K562 (cell line): ENCODE data around the gene C1QTNF2. TPM values are rescaled to one million over a fixed set of nuclear protein-coding genes. Genes with fewer than 3 reads are reported as not detected.

Experiments
- HDAC6 ChIP-seq: IDR thresholded peaks from 2 replicates; pipeline ENCODE4 v1.6.1; 2012; ENCODE audit warnings: low read depth, mild to moderate bottlenecking, control low read depth, inconsistent platforms, low read length, moderate library complexity
- JUNB ChIP-seq: fragments of 450-650 bp; formaldehyde crosslinking; conservative IDR thresholded peaks from 2 replicates; pipeline ENCODE4 v1.4.0; 2020; ENCODE audit warnings: mild to moderate bottlenecking
- LEF1 ChIP-seq: fragments of 450-650 bp; IDR thresholded peaks from 2 replicates; pipeline ENCODE4 v1.6.1; 2016; ENCODE audit warnings: mild to moderate bottlenecking
- MEIS2 ChIP-seq: fragments of 450-650 bp; IDR thresholded peaks from 2 replicates; pipeline ENCODE4 v1.6.1; 2014; ENCODE audit warnings: mild to moderate bottlenecking; ENCODE audit not compliant: partially characterized antibody
- NUFIP1 ChIP-seq: fragments of 450-650 bp; IDR thresholded peaks from 2 replicates; pipeline ENCODE4 v1.6.1; 2018; ENCODE audit not compliant: partially characterized antibody
- PHB ChIP-seq: fragments of 250-450 bp; sonication (Bioruptor Pico); IDR thresholded peaks from 2 replicates; pipeline ENCODE4 v1.5.0; 2021
- PTBP1 ChIP-seq: fragments of 200-400 bp; formaldehyde crosslinking; IDR thresholded peaks from 2 replicates; pipeline ENCODE4 v1.6.1; 2017; ENCODE audit warnings: low read depth, low read length
- SIN3A ChIP-seq, 2 experiments: fragments of 150-350 bp in 1 of 2; IDR thresholded peaks; 2 replicates each; pipeline ENCODE4 v1.6.1; 2011 to 2016; ENCODE audit warnings: borderline replicate concordance in 2 of 2, low read depth in 2 of 2, low read length in 2 of 2, mild to moderate bottlenecking in 2 of 2, moderate library complexity in 2 of 2; ENCODE audit not compliant: control insufficient read depth in 1 of 2
- SMARCC2 ChIP-seq: fragments of 450-650 bp; IDR thresholded peaks from 2 replicates; pipeline ENCODE4 v1.6.1; 2017; ENCODE audit warnings: antibody characterized with exemption, moderate library complexity, mild to moderate bottlenecking, low read depth
- polyA plus RNA-seq, 8 experiments: library from polyadenylated mRNA; depleted of rRNA in 4 of 8; stranded (reverse) in 5 of 8; unstranded in 3 of 8; fragments of >200 nt; fragmentation: Nextera tagmentation in 2 of 8; fragmentation: Illumina TruSeq in 1 of 8; extraction: Ambion mirVana in 2 of 8; extraction: Trizol in 1 of 8; gene quantifications; 2 replicates each; pipeline versions ENCODE4 v1.2.1 to v1.2.3, GENCODE V29; 2011 to 2014; ENCODE audit warnings: inconsistent platforms in 1 of 8, missing spikeins in 1 of 8
- total RNA-seq, 7 experiments: library from RNA; depleted of rRNA in 6 of 7; stranded (reverse); fragments of >200 nt in 6 of 7; fragmentation: Illumina TruSeq in 2 of 7; extraction: Trizol in 2 of 7; gene quantifications; 2 replicates each; pipeline versions ENCODE4 v1.2.1 to v1.2.3, GENCODE V29; 2011 to 2021; ENCODE audit warnings: low replicate concordance in 1 of 7
- TF ChIP-seq, protein P1 (sequence below): sonication (generic); formaldehyde crosslinking; IDR thresholded peaks from 2 replicates; pipeline ENCODE4 v1.8.1; 2022; ENCODE audit warnings: missing genetic modification reagents
- TF ChIP-seq, protein P2 (sequence below), 3 experiments: fragments of 200-800 bp in 1 of 3; sonication (Bioruptor generic) in 1 of 3; sonication (generic) in 1 of 3; formaldehyde crosslinking in 1 of 3; IDR thresholded peaks; 2 replicates each; pipeline versions ENCODE4 v1.6.1 to v1.8.0; 2016 to 2022; ENCODE audit warnings: mild to moderate bottlenecking in 2 of 3, missing compliant biosample characterization in 2 of 3, missing genetic modification characterization in 2 of 3, missing genetic modification reagents in 1 of 3
- TF ChIP-seq, protein P3 (sequence below): fragments of 250-450 bp; sonication (Bioruptor Pico); IDR thresholded peaks from 2 replicates; pipeline ENCODE4 v1.5.0; 2022; ENCODE audit warnings: mild to moderate bottlenecking
- TF ChIP-seq, protein P4 (sequence below): fragments of 250-450 bp; sonication (Bioruptor Pico); IDR thresholded peaks from 2 replicates; pipeline ENCODE4 v1.8.0; 2022; ENCODE audit warnings: inconsistent platforms

Gene C1QTNF2
- total and polyA plus RNA-seq, 9 of the 15 experiments (the other 6 are each of a cell fraction or from before 2014, with no cell fraction given), result not detected

DNA sequence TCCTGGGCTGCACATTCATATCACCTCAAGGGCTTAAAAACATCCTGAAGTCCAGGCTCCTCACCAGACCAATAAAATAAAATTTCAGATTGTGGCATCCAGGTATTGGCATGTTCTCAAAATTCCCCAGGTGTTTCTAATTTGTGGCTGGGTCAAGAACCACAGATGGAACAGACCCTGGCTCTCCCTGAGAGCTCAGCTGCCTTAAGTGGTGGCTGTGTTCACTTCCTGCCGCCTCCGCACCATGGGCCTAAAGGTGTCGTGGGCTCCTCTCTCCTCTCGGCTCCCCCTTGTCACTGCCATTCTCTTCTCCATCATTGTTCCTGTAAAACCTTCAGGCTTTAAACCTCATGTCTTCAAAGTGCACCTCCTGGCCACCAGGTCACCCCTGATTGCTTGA is 40.2 kb downstream of the C1QTNF2 start (continued):
- no peak for TF ChIP-seq HDAC6
- no peak for TF ChIP-seq SMARCC2
- TF ChIP-seq, protein P1, sequence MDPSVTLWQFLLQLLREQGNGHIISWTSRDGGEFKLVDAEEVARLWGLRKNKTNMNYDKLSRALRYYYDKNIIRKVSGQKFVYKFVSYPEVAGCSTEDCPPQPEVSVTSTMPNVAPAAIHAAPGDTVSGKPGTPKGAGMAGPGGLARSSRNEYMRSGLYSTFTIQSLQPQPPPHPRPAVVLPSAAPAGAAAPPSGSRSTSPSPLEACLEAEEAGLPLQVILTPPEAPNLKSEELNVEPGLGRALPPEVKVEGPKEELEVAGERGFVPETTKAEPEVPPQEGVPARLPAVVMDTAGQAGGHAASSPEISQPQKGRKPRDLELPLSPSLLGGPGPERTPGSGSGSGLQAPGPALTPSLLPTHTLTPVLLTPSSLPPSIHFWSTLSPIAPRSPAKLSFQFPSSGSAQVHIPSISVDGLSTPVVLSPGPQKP, result no peak
- no peak for TF ChIP-seq SIN3A (IDR thresholded peaks at IDR 0.05; ENCODE audit: borderline replicate concordance in 2 of 2, control insufficient read depth in 1 of 2, low read depth in 2 of 2, low read length in 2 of 2)
- no peak for TF ChIP-seq PHB (CRISPR knock-in tag)
- no peak for TF ChIP-seq JUNB (CRISPR knock-in tag)
- TF ChIP-seq NUFIP1, result no peak
- no peak for TF ChIP-seq MEIS2
- TF ChIP-seq, protein P2, sequence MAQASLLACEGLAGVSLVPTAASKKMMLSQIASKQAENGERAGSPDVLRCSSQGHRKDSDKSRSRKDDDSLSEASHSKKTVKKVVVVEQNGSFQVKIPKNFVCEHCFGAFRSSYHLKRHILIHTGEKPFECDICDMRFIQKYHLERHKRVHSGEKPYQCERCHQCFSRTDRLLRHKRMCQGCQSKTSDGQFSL (CRISPR knock-in tag; IDR thresholded peaks at IDR 0.05), result no peak
- TF ChIP-seq, protein P2 (tag; IDR thresholded peaks at IDR 0.05), result no peak
- TF ChIP-seq PTBP1, result no peak
- TF ChIP-seq, protein P3, sequence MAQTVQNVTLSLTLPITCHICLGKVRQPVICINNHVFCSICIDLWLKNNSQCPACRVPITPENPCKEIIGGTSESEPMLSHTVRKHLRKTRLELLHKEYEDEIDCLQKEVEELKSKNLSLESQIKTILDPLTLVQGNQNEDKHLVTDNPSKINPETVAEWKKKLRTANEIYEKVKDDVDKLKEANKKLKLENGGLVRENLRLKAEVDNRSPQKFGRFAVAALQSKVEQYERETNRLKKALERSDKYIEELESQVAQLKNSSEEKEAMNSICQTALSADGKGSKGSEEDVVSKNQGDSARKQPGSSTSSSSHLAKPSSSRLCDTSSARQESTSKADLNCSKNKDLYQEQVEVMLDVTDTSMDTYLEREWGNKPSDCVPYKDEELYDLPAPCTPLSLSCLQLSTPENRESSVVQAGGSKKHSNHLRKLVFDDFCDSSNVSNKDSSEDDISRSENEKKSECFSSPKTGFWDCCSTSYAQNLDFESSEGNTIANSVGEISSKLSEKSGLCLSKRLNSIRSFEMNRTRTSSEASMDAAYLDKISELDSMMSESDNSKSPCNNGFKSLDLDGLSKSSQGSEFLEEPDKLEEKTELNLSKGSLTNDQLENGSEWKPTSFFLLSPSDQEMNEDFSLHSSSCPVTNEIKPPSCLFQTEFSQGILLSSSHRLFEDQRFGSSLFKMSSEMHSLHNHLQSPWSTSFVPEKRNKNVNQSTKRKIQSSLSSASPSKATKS (CRISPR knock-in tag), result no peak
- TF ChIP-seq LEF1, result no peak
- TF ChIP-seq, protein P4, sequence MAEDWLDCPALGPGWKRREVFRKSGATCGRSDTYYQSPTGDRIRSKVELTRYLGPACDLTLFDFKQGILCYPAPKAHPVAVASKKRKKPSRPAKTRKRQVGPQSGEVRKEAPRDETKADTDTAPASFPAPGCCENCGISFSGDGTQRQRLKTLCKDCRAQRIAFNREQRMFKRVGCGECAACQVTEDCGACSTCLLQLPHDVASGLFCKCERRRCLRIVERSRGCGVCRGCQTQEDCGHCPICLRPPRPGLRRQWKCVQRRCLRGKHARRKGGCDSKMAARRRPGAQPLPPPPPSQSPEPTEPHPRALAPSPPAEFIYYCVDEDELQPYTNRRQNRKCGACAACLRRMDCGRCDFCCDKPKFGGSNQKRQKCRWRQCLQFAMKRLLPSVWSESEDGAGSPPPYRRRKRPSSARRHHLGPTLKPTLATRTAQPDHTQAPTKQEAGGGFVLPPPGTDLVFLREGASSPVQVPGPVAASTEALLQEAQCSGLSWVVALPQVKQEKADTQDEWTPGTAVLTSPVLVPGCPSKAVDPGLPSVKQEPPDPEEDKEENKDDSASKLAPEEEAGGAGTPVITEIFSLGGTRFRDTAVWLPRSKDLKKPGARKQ (CRISPR knock-in tag), result no peak
